GM12878 (cell line): ENCODE results near the gene VEGFA. TPM values are rescaled to one million over a fixed set of nuclear protein-coding genes. Genes with fewer than 3 reads are reported as not detected.

Experiments
- ATAC-seq: fragments of 200-7000 bp; cut with Tn5 transposase; 3 replicates; pipeline ENCODE4 v1.9.1; 2020; ENCODE audit warnings: mild to moderate bottlenecking, moderate library complexity
- BruUV-seq: library from RNA; stranded (reverse); fragments of 400-500 nt; replicated peaks from 2 replicates; lab custom pipeline; 2021; lab: Mats Ljungman, UMichigan
- CTCF ChIA-PET: fragments of 300-600 bp; sonication (Branson Sonifier 250); formaldehyde crosslinking; extraction: SDS; loops from one replicate; lab custom pipeline; 2021; ENCODE audit warnings: inconsistent platforms; lab: Yijun Ruan, JAX
- POLR2A ChIA-PET: fragments of 350-600 bp; formaldehyde crosslinking; extraction: SDS; loops from one replicate; lab custom pipeline; 2021; ENCODE audit warnings: inconsistent platforms; lab: Charles Lee
- RAD21 ChIA-PET: fragments of 300-600 bp; sonication (Branson Sonifier 250); formaldehyde crosslinking; loops from one replicate; lab custom pipeline; 2023; ENCODE audit warnings: antibody characterized with exemption; ENCODE audit not compliant: unreplicated experiment; lab: Charles Lee
- SMC1A ChIA-PET: fragments of 300-600 bp; sonication (Branson Sonifier 250); formaldehyde crosslinking; loops from one replicate; lab custom pipeline; 2023; ENCODE audit not compliant: unreplicated experiment, uncharacterized antibody; lab: Charles Lee
- DNase-seq: peaks from one replicate; pipeline ENCODE4 v3.0.0-alpha.2; 2011; ENCODE audit warnings: low read depth, low spot score
- FAIRE-seq: peaks from 3 replicates; lab custom pipeline; 2011; peaks lifted over from hg19 to GRCh38; lab: Jason Lieb, UNC
- H2AFZ ChIP-seq: 2 replicates; pipeline ENCODE4 v1.6.0; 2011; ENCODE audit warnings: low read depth, low read length, control low read depth; ENCODE audit not compliant: control insufficient read depth
- H3K27ac ChIP-seq: 2 replicates; pipeline ENCODE4 v1.5.1; 2011; ENCODE audit warnings: control low read depth; ENCODE audit not compliant: control insufficient read depth, insufficient read depth
- H3K27me3 ChIP-seq, 2 experiments: replicated peaks in 1 of 2; 2 replicates each; pipeline versions ENCODE4 v1.6.0 to v1.6.1; 2011; ENCODE audit warnings: low read length in 1 of 2; ENCODE audit not compliant: control insufficient read depth in 2 of 2, insufficient read depth in 2 of 2
- H3K36me3 ChIP-seq, 2 experiments: 2 replicates each; pipeline ENCODE4 v1.5.1; 2011; ENCODE audit warnings: low read length in 1 of 2; ENCODE audit not compliant: control insufficient read depth in 2 of 2, insufficient read depth in 2 of 2
- H3K4me1 ChIP-seq: 2 replicates; pipeline ENCODE4 v1.6.1; 2011; ENCODE audit warnings: mild to moderate bottlenecking, low read length, moderate library complexity, mixed read lengths; ENCODE audit not compliant: control insufficient read depth, insufficient read depth
- H3K4me2 ChIP-seq: 2 replicates; pipeline ENCODE4 v1.6.0; 2011; ENCODE audit warnings: control low read depth; ENCODE audit not compliant: control insufficient read depth, insufficient read depth
- H3K4me3 ChIP-seq: fragments of 200-600 bp; sonication (generic); 2 replicates; pipeline ENCODE4 v1.5.1; 2016
- H3K79me2 ChIP-seq: 2 replicates; pipeline ENCODE4 v1.6.0; 2011; ENCODE audit warnings: low read length; ENCODE audit not compliant: control insufficient read depth, insufficient read depth
- H3K9ac ChIP-seq: 2 replicates; pipeline ENCODE4 v1.8.0; 2011; ENCODE audit warnings: low read length, control low read depth, mixed read lengths; ENCODE audit not compliant: control insufficient read depth, insufficient read depth
- H3K9me3 ChIP-seq: replicated peaks from 3 replicates; pipeline ENCODE4 v1.5.1; 2011; ENCODE audit warnings: mild to moderate bottlenecking, low read length; ENCODE audit not compliant: control insufficient read depth, insufficient read depth
- H4K20me1 ChIP-seq: 2 replicates; pipeline ENCODE4 v1.6.0; 2011; ENCODE audit not compliant: control insufficient read depth, insufficient read depth
- CBFB ChIP-seq: IDR thresholded peaks from 2 replicates; pipeline ENCODE4 v1.6.1; 2016; ENCODE audit warnings: antibody characterized with exemption, low read depth
- CHD2 ChIP-seq: IDR thresholded peaks from 2 replicates; pipeline ENCODE4 v1.6.1; 2011; ENCODE audit warnings: low read depth, low read length, improper control_type of control experiment, borderline replicate concordance
- CREM ChIP-seq: IDR thresholded peaks from 2 replicates; pipeline ENCODE4 v1.6.1; 2014; ENCODE audit warnings: antibody characterized with exemption, low read depth
- DPF2 ChIP-seq: fragments of 450-650 bp; IDR thresholded peaks from 2 replicates; pipeline ENCODE4 v1.6.1; 2017; ENCODE audit warnings: mild to moderate bottlenecking
- EZH2 ChIP-seq: IDR thresholded peaks from 2 replicates; pipeline ENCODE4 v1.6.1; 2012; ENCODE audit warnings: low read depth, mild to moderate bottlenecking, control low read depth, inconsistent platforms, low read length, borderline replicate concordance; ENCODE audit not compliant: control insufficient read depth
- FOXK2 ChIP-seq: fragments of 450-650 bp; IDR thresholded peaks from 2 replicates; pipeline ENCODE4 v1.6.1; 2017; ENCODE audit warnings: mild to moderate bottlenecking, moderate library complexity
- HDAC2 ChIP-seq: fragments of 200-600 bp; sonication (generic); IDR thresholded peaks from 2 replicates; pipeline ENCODE4 v1.6.1; 2017
- HDAC6 ChIP-seq: fragments of 200-600 bp; sonication (generic); IDR thresholded peaks from one replicate; pipeline ENCODE4 v1.8.0; 2017; ENCODE audit warnings: antibody characterized with exemption; ENCODE audit not compliant: unreplicated experiment
- KAT2A ChIP-seq: conservative IDR thresholded peaks from 2 replicates; pipeline ENCODE4 v1.6.1; 2011; ENCODE audit warnings: low read depth, low read length; ENCODE audit not compliant: control insufficient read depth
- NR2C1 ChIP-seq: fragments of 450-650 bp; IDR thresholded peaks from 2 replicates; pipeline ENCODE4 v1.6.1; 2017; ENCODE audit warnings: antibody characterized with exemption, mild to moderate bottlenecking, moderate library complexity
- POLR2AphosphoS2 ChIP-seq: IDR thresholded peaks from 2 replicates; pipeline ENCODE4 v1.6.1; 2011; ENCODE audit warnings: low read depth, mild to moderate bottlenecking, low read length, improper control_type of control experiment, moderate library complexity
- RELA ChIP-seq: fragments of 450-650 bp; IDR thresholded peaks from 2 replicates; pipeline ENCODE4 v1.8.0; 2014; ENCODE audit warnings: borderline replicate concordance; ENCODE audit not compliant: partially characterized antibody
- STAT3 ChIP-seq: IDR thresholded peaks from 2 replicates; pipeline ENCODE4 v1.6.1; 2011; ENCODE audit warnings: low read depth, low read length, improper control_type of control experiment
- TCF12 ChIP-seq: IDR thresholded peaks from 2 replicates; pipeline ENCODE4 v1.6.1; 2011; ENCODE audit warnings: low read depth, mild to moderate bottlenecking, low read length
- USF1 ChIP-seq: IDR thresholded peaks from 2 replicates; pipeline ENCODE4 v1.6.1; 2011; ENCODE audit warnings: borderline replicate concordance, low read depth, mild to moderate bottlenecking, moderate library complexity, mixed read lengths, low read length; ENCODE audit not compliant: insufficient read depth; ENCODE audit errors: extremely low read length
- WGBS: methylation state at CpG from one replicate; pipeline ENCODE4 v1.1.6; 2016; ENCODE audit warnings: low lambda C conversion rate; ENCODE audit not compliant: insufficient replicate concordance, insufficient coverage; ENCODE audit errors: missing lambda C conversion rate; 5-methylcytosine and 5-hydroxymethylcytosine counted together
- in situ Hi-C: fragments of 300-500 bp; cut with MboI; formaldehyde crosslinking; loops from 9 replicates; pipeline ENCODE4 v1.14.3; 2018; ENCODE audit warnings: mixed read lengths
- intact Hi-C: fragments of 100-400 bp; cut with micrococcal nuclease; formaldehyde crosslinking; loops from one replicate; pipeline ENCODE4 v1.14.2; 2022; ENCODE audit not compliant: unreplicated experiment
- polyA plus RNA-seq, 11 experiments: library from polyadenylated mRNA; depleted of rRNA in 4 of 11; unstranded in 6 of 11; stranded (reverse) in 5 of 11; fragments of >200 nt; fragmentation: Nextera tagmentation in 4 of 11; fragmentation: Illumina TruSeq in 1 of 11; extraction: Ambion mirVana in 4 of 11; extraction: Trizol in 1 of 11; gene quantifications; 1 replicate in 1 of 11; 2 replicates in 10 of 11; pipeline versions ENCODE4 v1.2.1 to v1.2.3, GENCODE V29; 2011 to 2016; ENCODE audit warnings: inconsistent platforms in 2 of 11, missing spikeins in 2 of 11, low read depth in 1 of 11
- total RNA-seq, 4 experiments: library from RNA; depleted of rRNA in 3 of 4; stranded (reverse); fragments of >200 nt in 3 of 4; fragmentation: Illumina TruSeq in 1 of 4; extraction: Trizol in 1 of 4; gene quantifications; 2 replicates each; pipeline versions ENCODE4 v1.2.1 to v1.2.3, GENCODE V29; 2013 to 2021
- TF ChIP-seq, protein P1 (sequence below): IDR thresholded peaks from 2 replicates; pipeline ENCODE4 v1.6.1; 2012; ENCODE audit warnings: low read depth, low read length, improper control_type of control experiment

Gene VEGFA
- total and polyA plus RNA-seq, 10 of the 15 experiments (the other 5 are each of a cell fraction or from before 2014, with no cell fraction given) = 0.96 to 140 (median 16.9) TPM

GRCh38 chr6:43785904-43786303 lies 15.9 kb downstream of the VEGFA start:
- TF ChIP-seq DPF2 (no peak), HDAC2 (no peak), NR2C1 (no peak), CREM (no peak), EZH2 (no peak), CBFB (no peak), TCF12 (no peak), CHD2 (no peak), POLR2AphosphoS2 (no peak), KAT2A (no peak), STAT3 (no peak), HDAC6 (no peak), USF1 (no peak), FOXK2 (no peak), RELA (no peak)
- TF ChIP-seq, protein P1, sequence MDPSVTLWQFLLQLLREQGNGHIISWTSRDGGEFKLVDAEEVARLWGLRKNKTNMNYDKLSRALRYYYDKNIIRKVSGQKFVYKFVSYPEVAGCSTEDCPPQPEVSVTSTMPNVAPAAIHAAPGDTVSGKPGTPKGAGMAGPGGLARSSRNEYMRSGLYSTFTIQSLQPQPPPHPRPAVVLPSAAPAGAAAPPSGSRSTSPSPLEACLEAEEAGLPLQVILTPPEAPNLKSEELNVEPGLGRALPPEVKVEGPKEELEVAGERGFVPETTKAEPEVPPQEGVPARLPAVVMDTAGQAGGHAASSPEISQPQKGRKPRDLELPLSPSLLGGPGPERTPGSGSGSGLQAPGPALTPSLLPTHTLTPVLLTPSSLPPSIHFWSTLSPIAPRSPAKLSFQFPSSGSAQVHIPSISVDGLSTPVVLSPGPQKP = no peak
- TF ChIP-seq, all 136 proteins: peak for 0
- Histone ChIP-seq H3K4me2 (no peak overlapping the region), H3K79me2 (no peaks in the 10 kb centered on the region; the same call in 1 of the 2 replicates), H3K4me3 (no peak overlapping the region), H4K20me1 (no peaks in the 10 kb centered on the region), H3K9me3 (no peaks in the 10 kb centered on the region), H3K27me3 (no peaks in the 10 kb centered on the region), H3K9ac (no peak overlapping the region), H3K27ac (no peak overlapping the region), H3K4me1 (no peaks in the 10 kb centered on the region), H2AFZ (no peak overlapping the region), H3K36me3 (peaks cover 11 to 25% of the 10 kb centered on the region in 2 experiments)
- intact Hi-C loops = no loop called here
- POLR2A ChIA-PET = interaction anchor here (1.0 kb wide), 1 partner anchor 24 kb away, joined by 3 read pairs; no protein-coding TSS in a partner anchor
- ATAC-seq (no peak), DNase-seq (no peak), FAIRE-seq (no peak)
- 96% methylated on average over 3 of the region's 3 CpGs for WGBS
- no TSS peak for BruUV-seq
- RAD21 ChIA-PET = no interaction called here
- in situ Hi-C loops = no loop called here
- CTCF ChIA-PET = interaction anchor here (0.9 to 1.8 kb wide), 2 partner anchors 12 to 264 kb away, joined by 3 to 9 read pairs; no protein-coding TSS in a partner anchor
- SMC1A ChIA-PET = interaction anchor here (1.6 kb wide), 1 partner anchor 293 kb away, joined by 3 read pairs; no protein-coding TSS in a partner anchor
